GM19455 (cell line): ENCODE measurements around the gene CDR2L.
"Not testable (repeated sequence)": the region's sequence is repeated elsewhere in the genome, so short reads cannot be mapped to it uniquely, and the experiment has no call there.

Experiments used
- ATAC-seq: cut with Tn5 transposase; IDR thresholded peaks from one replicate; pipeline ENCODE4 v1.9.1; 2021; ENCODE audit not compliant: unreplicated experiment

Gene CDR2L

DNA sequence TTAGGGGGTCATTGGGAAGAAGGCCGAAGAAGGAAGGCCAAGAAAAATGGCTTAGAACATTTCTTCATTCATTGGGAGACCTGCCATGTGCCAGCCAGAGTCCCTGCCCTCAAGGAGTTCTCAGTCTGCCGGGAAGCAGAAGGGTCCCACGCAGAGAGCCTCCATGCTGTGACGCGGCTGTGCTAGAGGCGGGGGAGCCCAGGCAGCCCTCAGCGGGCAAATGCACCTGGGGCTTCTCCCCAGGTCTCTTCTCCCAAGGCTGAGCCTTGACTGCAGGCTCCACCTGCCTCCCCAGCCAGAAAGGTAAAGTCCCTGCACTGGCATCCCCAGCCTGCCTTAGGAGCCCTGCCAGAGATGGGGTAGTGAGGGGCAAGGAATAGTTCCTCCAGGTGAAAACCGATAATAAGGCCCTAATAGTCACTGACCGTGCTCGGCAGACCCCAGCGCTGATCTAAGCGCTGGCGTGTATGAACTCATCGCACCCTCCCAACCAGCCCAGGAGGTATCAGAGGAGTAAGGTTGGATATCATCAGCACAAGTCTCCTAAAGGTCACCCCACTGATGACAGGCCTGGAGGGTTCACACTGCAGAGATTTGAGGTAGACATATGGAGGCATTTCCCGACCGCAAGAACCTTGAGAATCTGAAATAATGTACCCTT lies 6.0 kb upstream of the CDR2L start:
- no peak for ATAC-seq

DNA sequence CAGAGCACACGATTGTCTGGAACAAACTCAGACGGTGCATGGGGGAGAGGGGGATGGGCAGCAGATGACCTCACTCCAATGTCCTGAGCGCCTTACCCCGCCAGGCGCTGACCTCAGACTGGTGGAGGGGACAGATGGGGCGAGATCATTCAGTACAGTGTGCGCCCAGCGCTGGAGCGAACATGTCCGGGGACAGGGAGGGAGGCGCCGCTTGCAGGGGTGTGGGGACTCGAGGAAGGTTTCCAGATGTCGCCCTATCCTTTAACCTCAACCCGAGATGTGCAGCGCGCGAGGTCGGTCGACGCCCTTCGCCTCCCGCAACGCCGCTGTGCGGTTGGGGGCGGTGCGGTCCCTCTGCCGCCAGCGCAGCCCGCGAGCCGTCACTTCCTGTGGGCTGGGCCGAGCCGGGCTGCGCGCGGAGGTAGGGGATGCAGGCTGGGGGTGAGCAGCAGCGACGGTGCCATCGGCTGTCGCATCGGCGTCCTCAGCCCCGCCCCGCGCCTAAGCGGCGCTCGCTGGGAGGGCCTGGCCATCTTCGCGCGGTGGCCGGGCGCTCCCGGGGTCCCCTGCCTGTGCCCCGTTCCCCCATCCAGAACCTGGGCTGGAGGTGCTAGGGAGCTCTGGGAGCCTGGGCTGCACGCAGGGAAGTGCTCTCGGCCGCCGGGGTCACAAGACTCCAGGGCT lies 5.3 kb upstream of the CDR2L start:
- ATAC-seq = no peak

DNA sequence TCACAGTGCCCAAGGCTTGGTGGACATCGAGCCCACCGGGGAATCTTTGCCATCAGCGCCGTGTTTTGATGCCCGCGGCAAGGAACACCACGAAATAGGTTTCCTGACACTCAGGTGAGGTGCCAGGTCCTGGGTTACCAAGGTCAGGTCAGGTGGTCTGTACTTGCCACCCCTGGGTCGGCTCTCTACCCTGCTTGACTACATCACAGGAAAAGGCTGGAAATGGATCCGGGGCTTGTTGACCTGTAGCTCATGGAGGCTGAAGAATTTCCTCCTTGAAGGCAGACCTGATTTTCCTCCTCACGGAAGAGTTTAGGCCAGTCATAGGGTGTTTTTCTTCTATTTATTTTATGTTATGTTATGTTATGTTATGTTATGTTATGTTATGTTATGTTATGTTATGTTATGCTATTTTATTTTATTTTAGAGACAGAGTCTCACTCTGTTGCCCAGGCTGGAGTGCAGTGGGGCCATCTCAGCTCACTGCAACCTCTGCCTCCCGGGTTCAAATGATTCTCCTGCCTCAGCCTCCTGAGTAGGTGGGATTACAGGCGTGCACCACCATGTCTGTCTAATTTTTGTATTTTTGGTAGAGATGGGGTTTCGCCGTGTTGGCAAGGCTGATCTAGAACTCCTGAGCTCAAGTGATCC lies 4.6 kb upstream of the CDR2L start:
- not testable (repeated sequence) for ATAC-seq

DNA sequence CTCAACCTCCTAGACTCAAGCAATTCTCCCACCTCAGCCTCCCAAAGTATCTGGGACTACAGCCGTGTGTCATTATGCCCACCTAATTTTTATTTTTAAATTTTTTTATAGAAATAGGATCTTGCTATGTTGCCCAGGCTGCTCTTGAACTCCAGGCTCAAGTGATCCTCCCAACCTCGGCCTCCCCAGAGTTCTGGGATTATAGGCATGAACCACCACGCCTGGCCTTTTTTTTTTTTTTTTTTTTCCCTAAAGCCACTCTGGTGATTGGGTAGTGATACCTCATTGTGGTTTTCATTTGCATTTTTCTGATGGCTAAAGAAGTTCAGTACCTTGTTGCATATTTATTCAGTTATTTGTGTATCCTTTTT lies 1.2 kb upstream of the CDR2L start:
- no peak for ATAC-seq

DNA sequence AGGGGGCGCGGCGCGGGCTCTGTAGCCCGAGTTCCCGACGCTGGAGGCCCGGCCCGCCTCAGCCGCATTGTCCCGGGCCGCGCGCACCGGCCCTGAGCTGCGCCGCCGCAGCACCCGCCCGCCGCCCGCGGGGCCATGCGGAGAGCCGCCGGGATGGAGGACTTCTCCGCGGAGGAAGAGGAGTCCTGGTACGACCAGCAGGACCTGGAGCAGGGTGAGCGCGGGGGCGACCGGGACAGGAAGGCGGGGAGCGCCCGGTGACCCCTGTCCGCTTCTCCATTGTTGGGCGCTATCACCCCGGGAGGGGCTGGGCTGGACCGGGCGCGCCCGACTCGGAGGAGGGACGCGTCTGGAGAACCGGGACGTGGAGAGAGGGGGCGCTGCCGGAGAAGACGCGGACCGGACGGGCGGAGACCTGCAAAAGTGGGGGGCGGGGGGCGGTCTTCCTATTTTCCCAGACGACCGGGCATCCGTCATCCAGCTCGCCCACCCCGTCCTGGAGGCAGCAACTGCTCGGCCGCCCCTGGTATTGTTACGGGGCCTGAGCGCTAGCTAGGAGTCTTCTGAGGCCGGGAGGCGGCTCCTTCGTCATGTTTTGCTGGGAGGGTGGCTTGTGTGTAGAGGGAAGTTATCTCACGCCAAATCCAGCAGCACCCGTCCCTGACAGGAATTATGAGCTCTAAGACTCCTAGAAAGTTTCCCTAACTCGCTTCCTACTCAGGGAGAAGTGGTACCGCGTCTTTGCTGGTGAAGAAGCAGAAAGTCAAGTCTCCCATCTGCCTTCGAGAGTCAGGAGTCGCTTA lies 678 bp downstream of the CDR2L start:
- ATAC-seq = peak; percentile 24

DNA sequence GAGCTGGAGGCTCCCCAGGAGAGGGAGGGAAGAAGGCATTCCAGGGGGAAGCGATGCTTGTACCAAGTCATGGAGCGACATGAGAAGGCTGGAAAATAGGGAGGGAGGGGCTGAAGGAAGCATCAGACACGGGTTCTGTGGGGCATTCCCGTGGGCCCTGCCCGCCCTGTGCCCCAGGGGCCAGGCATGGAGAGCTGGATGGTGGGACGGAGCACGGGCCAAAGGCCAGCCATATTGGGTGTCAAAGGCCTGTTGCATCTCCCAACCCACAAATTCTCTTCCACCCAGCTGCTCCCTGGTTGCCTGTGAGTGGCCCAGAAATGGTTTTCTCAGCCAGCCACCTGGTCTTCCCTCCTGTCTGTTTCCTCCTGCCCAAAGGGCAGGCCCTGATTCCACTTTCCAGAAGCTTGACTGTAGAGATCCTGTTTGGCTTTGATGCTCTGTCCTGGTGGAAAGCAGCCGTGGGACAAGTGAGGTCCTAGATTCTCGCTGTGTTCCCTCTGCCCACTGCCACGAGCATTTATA lies 3.2 kb downstream of the CDR2L start:
- ATAC-seq = no peak

DNA sequence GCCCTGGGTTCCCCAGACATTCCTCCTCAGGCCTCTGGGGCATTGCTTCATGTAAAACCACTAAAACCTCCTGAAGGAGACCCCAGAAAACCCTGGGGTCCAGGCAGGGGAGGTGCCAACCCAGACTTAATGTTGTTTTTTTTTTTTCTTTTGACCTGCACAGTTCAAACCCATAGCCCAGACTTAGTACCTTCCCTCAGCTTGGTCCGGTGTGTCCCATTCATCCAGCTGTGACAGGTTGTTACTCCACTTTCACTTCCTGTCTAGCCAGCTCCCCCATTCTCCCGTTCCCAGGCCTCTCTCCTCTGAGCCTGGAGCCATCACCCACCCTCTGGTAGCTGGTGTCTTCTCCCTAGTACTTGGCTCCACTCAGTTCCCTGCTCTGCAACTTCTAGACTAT lies 4.8 kb downstream of the CDR2L start:
- no peak for ATAC-seq

DNA sequence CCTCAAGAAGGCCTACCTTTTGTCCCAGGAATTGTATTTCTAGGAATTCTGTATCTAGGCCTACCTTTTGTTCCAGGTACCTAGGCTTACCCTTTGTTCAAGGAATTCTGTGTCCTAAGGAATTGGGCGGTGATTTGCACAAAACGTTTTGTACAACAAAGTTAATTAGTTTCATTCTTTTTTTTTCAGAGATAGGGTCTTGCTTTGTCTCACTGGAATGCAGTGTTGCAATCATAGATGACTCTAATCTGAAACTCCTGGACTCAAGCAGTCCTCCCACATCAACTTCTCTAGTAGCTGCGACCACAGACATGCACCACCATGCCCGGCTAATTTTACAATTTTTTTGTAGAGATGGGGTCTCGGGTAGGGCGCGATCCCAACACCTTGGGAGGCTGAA lies 7.0 kb downstream of the CDR2L start:
- no peak for ATAC-seq

DNA sequence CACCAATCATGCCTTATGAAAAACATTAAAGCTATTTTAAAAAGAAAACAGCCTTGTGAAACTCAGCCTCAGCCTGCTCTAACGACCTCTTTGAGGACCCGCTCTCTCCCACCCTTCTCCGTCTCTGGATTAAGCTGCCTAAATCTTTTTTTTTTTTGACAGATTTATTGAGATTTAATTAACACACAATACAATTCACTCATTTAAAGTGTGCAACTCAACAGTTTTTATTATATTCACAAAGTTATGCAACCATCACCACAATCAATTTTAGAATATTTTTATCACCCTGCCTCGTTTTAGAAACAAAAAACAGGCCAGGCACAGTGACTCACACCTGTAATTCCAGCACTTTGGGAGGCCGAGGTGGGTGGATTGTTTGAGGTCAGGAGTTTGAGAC lies 8.4 kb downstream of the CDR2L start:
- no peak for ATAC-seq

DNA sequence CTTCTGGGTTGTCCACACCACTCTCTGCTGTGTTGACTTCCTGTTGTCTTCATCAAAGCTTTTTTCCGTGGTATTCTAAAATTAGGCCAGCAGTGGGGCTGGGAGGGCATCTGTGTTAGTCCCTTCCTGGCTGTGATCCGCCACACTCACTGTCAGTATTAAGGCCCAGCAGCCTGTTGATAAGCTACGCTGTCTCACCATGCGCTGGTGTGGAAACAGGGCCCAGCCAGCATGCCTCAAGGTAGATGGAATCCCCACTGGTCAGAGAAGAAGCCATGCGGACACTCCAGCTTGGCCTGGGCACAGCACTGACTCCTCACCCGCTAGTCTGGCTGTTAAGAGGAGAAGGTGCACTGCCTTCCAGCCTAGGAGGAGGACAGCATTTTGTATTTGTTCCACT lies 11.4 kb downstream of the CDR2L start:
- no peak for ATAC-seq

DNA sequence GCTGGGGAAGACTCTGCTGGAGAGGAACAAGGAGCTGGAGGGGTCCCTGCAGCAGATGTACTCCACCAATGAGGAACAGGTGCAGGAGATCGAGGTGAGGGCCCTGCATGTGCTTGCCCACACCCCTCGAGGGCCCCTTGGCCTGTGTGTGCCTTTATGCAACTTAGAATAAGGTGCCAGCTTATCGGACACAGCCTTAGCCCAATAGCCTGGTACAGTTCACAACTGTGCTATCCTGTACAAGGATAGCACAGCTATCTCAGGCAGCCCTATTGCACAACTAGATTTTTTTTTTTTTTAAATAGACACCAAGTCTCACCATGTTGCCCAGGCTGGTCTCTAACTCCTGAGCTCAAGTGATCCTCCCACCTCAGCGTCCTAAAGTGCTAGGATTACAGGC lies 12.1 kb downstream of the CDR2L start:
- ATAC-seq = no peak

DNA sequence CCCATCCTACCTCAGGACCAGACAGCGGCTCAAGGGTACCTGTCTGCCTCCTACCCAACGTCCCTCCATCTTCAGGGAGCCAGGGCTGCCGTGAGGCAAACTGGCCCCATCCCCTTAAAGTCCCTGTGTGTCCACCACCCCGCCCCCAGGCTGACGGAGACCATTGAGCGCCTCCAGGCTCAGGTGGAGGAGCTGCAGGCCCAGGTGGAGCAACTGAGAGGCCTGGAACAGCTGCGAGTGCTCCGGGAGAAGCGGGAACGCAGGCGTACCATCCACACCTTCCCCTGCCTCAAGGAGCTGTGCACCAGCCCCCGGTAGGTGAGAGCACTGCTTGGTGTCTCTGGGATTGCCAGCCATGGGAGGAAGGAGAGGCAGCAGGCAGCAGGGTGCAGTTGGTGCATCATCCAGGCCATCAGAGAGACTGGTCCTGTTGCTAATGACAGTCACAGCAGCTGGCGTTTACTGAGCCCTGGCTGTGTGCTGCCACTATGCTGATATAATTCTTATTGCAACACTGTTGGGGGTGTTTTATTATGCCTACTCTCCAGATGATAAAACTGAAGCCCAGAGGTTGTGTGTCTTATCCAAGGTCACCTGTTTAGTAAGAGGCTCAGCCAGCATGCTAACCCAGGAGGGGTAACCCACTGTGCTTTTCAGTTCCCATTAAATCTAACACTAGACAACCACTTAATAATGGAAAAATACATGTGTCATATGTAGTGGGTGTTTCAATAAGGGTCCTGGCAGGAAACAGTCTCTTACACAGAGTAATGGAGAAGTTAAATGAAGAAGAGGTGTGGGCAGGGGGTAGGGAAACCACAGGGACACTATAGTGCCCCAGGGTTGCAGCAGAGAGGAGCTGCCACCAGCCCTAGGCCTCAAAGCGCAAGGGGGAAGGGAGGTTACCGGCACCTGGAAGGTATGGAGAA lies 14.7 kb downstream of the CDR2L start:
- ATAC-seq = no peak

DNA sequence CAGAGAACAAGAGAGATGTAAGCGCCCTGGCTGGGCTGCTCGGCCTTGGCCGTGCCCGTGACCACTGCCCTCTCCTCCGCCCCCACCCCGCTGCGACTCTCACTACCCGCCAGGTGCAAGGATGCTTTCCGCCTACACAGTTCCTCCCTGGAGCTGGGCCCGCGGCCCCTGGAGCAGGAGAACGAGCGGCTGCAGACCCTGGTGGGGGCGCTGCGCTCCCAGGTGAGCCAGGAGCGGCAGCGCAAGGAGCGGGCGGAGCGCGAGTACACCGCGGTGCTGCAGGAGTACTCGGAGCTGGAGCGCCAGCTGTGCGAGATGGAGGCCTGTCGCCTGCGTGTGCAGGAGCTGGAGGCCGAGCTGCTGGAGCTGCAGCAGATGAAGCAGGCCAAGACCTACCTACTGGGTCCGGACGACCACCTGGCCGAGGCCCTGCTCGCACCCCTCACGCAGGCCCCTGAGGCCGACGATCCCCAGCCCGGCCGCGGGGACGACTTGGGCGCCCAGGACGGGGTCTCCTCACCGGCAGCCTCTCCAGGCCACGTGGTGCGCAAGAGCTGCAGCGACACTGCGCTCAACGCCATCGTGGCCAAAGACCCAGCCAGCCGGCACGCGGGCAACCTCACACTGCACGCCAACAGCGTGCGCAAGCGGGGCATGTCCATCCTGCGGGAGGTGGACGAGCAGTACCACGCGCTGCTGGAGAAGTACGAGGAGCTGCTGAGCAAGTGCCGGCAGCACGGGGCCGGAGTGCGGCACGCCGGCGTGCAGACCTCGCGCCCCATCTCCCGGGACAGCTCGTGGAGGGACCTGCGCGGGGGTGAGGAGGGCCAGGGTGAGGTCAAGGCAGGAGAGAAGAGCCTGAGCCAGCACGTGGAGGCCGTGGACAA lies 15.9 kb downstream of the CDR2L start:
- ATAC-seq = no peak

DNA sequence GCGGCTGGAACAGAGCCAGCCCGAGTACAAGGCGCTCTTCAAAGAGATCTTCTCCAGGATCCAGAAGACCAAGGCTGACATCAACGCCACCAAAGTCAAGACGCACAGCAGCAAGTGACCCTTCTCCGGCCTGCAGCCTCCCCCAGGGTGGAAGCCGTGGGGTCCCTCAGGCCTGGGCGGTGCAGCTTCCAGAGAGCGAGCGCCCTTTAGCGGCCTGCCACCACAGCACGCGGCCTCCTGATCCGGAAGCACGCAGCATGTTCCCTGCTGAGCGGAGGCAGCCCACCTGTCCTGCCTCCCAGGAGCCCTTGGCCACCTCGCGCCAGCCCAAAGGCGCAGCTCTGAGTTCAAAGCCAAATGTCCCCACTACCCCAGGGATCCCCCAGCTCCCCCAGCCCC lies 16.5 kb downstream of the CDR2L start:
- ATAC-seq = no peak

DNA sequence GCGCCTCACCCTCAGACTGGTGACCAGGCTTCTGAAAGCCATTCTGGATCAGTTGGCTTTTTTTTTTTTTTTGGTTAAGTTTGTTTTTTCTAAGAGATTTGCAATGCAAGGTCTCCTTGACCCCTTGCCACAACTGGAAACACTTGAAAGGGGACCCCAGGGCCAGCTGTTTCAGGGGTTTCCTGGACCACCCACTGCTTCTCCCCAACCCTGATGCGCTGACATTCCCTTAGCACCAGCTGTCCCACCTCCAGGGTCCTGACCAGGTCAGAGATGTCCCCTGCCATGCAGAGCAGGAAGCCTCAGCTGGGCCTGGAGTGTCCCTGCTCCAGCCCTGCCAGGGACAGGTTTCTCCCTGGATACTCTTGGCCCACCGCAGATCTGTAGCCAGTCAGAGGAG lies 16.9 kb downstream of the CDR2L start:
- ATAC-seq = no peak

DNA sequence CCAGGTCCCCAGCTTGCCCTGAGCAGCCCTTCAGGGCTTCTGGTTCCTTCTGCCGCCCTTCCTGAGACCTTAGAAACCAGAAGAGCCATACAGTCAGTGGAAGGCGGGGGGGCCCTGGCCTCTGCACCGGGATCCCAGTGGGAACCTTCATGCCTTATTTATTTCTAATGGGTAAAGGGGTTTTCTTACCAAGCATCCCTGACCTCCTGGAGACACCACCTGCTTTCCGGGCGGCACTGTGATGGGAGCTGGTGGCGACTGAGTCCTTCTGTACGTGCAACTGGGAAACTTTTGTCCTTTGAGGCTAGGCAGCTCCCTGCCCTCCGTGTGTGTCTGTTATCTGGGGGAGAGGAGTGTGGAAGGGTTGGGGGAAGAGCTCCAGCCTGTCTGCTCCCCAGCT lies 17.9 kb downstream of the CDR2L start:
- no peak for ATAC-seq

DNA sequence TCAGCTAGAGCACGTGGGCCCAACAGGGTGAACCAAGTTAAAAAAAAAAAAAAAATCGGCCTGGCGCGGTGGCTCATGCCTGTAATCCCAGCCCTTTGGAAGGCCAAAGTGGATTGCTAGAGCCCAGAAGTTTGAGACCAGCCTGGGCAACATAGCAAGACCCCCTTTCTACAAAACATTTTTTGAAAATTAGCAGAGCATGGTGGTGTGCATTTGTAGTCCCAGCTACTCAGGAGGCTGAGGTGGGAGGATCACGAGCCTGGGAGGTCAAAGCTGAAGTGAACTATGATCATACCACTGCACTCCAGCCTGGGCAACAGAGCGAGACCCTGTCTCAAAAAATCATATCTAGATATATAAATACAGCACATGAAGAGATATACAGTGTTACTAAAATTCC lies 18.7 kb downstream of the CDR2L start:
- ATAC-seq = not testable (repeated sequence)

DNA sequence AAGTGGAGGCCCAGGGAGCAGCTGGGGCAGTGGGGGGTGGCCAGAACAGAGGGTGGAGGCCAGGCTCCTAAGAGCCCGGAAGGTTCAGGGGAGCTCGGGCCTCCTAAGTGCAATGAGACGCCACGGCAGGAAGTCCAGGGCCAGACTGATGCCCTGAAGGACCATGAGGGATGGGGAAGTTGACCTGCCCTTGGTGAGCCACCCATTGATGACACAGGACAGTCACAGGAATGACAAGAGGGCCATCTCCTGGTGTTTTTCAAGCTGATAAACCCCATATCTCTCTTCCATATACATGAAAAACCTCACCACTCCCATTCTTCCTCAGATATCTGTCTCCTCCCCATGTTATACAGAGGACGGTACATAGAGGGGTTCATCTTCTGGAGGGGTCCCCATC lies 19.2 kb downstream of the CDR2L start:
- ATAC-seq = no peak

DNA sequence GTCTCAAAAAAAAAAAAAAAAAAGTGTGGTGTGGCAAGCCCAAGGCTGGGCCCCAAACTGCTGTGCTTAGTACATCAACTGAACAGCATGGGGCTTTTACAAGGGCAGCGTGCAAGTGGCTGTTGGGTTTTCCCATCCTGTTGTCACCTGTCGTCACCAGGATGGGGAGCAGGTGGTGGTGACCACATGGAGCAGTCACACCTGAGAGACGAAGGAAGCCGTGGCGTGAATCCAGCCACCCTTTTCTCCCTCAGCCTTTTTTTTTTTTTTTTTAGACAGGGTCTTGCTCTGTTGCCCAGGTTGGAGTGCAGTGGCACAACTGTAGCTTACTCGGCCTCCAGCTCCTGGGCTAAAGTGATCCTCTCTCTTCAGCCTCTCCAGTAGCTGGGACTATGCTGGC lies 20.9 kb downstream of the CDR2L start:
- no peak for ATAC-seq
